Measurements from ENCODE around the gene LRRC10.

LRRC10 gene

GRCh38 chr12:69621551-69621950 lies 10.8 kb upstream of the LRRC10 start:
- DNase-seq (ENCODE audit: low read depth in 1 of 2, low spot score in 1 of 2) = no peak
- no peak for TF ChIP-seq SPI1 (IDR thresholded peaks at IDR 0.05; ENCODE audit: borderline replicate concordance, low read depth)
- no peak for TF ChIP-seq REST (IDR thresholded peaks at IDR 0.05; ENCODE audit: insufficient replicate concordance, low read depth)
- TF ChIP-seq CTCF (IDR thresholded peaks at IDR 0.05; ENCODE audit: insufficient read depth, low read length) = no peak
- TF ChIP-seq GABPA (IDR thresholded peaks at IDR 0.05; ENCODE audit: low read depth) = no peak
- TF ChIP-seq POLR2AphosphoS5 (IDR thresholded peaks at IDR 0.05; ENCODE audit: low read depth) = no peak
- H3K27ac ChIP-seq (replicated peaks) = no peak overlapping the region

GRCh38 chr12:69620921-69621320 lies 10.2 kb upstream of the LRRC10 start:
- no peaks in the 10 kb centered on the region for H3K27me3 ChIP-seq (ENCODE audit: insufficient read depth, poor library complexity, severe bottlenecking)
- H3K27ac ChIP-seq (replicated peaks) = no peak overlapping the region
- no peak for DNase-seq (ENCODE audit: low read depth in 1 of 2, low spot score in 1 of 2)

More at GRCh38 chr12:69621551-69621950, 10.8 kb upstream of the LRRC10 start:
- Histone ChIP-seq H3K27me3 (ENCODE audit: insufficient read depth, poor library complexity, severe bottlenecking) (no peaks in the 10 kb centered on the region), H3K4me3 (replicated peaks; ENCODE audit: insufficient read depth, low read length) (no peak overlapping the region)

GRCh38 chr12:69620077-69620476 lies 9.4 kb upstream of the LRRC10 start:
- Histone ChIP-seq H3K27me3 (ENCODE audit: insufficient read depth, poor library complexity, severe bottlenecking) (no peaks in the 10 kb centered on the region), H3K27ac (replicated peaks) (no peak overlapping the region), H3K4me3 (replicated peaks; ENCODE audit: insufficient read depth, low read length) (no peak overlapping the region)
- TF ChIP-seq REST (IDR thresholded peaks at IDR 0.05; ENCODE audit: insufficient replicate concordance, low read depth) = no peak
- no peak for TF ChIP-seq CTCF (IDR thresholded peaks at IDR 0.05; ENCODE audit: insufficient read depth, low read length)
- no peak for TF ChIP-seq SPI1 (IDR thresholded peaks at IDR 0.05; ENCODE audit: borderline replicate concordance, low read depth)
- no peak for TF ChIP-seq POLR2AphosphoS5 (IDR thresholded peaks at IDR 0.05; ENCODE audit: low read depth)
- TF ChIP-seq GABPA (IDR thresholded peaks at IDR 0.05; ENCODE audit: low read depth) = no peak
- no peak for DNase-seq (ENCODE audit: low read depth in 1 of 2, low spot score in 1 of 2)

More at GRCh38 chr12:69620921-69621320, 10.2 kb upstream of the LRRC10 start:
- no peak for TF ChIP-seq CTCF (IDR thresholded peaks at IDR 0.05; ENCODE audit: insufficient read depth, low read length)
- no peak for TF ChIP-seq POLR2AphosphoS5 (IDR thresholded peaks at IDR 0.05; ENCODE audit: low read depth)
- no peak for TF ChIP-seq REST (IDR thresholded peaks at IDR 0.05; ENCODE audit: insufficient replicate concordance, low read depth)
- no peak for TF ChIP-seq SPI1 (IDR thresholded peaks at IDR 0.05; ENCODE audit: borderline replicate concordance, low read depth)
- TF ChIP-seq GABPA (IDR thresholded peaks at IDR 0.05; ENCODE audit: low read depth) = no peak
- no peak overlapping the region for H3K4me3 ChIP-seq (replicated peaks; ENCODE audit: insufficient read depth, low read length)

Data from HL-60 (cell line).